NOMO-1 treated with DMSO at 0.1 percent for 48 hours (cell line): ENCODE results near the gene FAM171A1.
"Not testable (repeated sequence)": the region's sequence is repeated elsewhere in the genome, so short reads cannot be mapped to it uniquely, and the experiment has no call there.

Experiments
- DNase-seq: peaks from one replicate; lab custom pipeline; 2025; ENCODE audit not compliant: unreplicated experiment; lab: John Stamatoyannopoulos, UW

FAM171A1 gene

GRCh38 chr10:15370856-15371701, at the start of gene FAM171A1:
FAM171A1 (minus strand) TSS chr10:15371289; CDS start chr10:15371052, 237 bp downstream.
- peak; percentile 31 for DNase-seq

GRCh38 chr10:15420858-15421257, 49.8 kb upstream of the FAM171A1 start:
- peak; percentile 73 for DNase-seq

DNA sequence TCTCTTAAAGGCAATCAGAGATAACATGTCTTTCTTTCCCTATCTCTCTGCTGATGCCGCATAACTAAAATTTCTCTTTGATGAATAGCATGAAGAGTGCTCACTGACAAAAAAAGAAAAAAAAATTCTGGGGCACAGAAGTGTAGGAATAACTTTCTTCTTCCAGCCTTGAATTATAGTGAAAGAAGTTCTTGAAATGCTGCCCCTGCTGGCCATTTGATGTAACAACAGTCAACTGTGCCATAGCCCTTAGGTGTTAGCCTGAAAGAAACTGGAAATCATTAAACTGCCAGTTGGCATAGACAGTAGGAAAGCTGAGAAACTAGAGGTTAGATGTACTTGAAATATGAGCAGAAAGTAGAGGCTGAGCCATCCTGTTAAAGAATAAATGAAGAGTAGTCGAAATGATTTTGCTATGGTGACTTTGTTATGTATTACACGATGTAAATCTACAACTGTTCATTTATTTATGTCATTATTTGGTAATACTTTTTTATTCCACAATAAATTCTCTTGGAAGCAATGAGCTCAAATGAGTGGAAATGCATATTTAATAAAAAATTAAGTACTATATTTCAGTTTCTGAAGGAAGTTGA, 48.3 kb upstream of the FAM171A1 start:
- DNase-seq: peak; percentile 21

- DNase-seq: no peak
These were observed 44.9 kb upstream of the FAM171A1 start for GRCh38 chr10:15416034-15416433.

DNA sequence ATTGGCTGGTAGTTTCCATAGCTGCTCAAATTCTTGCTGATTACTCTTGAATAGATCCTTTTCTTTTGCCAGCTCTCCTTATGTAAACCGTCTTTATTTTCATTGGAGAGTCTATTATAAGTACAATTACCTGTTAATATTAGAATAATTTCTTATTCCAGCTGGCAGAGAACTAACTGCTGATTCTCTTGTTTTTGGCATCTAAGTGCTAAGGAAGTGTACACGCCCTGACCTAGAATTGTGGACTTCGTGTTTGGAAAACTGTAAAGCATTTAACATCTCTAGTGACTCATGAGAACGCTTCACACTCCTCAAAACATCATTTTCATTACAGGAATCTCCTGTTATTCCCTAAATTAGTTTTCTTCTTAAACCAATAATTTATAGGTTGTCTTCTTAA, 39.9 kb upstream of the FAM171A1 start:
- no peak for DNase-seq

GRCh38 chr10:15409350-15409749, 38.3 kb upstream of the FAM171A1 start:
- DNase-seq: not testable (repeated sequence)

GRCh38 chr10:15408557-15408956, 37.5 kb upstream of the FAM171A1 start:
- no peak for DNase-seq

DNA sequence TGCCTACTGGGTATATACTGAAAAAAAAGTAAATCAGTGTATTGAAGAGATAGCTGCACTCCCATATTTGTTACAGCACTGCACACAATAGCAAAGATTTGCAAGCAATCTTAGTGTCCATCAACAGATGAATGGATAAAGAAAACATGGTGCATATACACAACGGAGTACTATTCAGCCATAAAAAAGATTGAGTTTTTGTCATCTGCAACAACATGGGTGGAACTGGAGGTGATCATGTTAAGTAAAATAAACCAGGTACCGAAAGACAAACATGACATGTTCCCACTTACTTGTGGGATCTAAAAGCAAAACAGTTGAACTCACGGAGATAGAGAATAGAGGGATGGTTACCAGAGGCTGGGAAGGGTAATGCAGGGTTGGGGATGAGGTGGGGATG, 34.2 kb upstream of the FAM171A1 start:
- no peak for DNase-seq

- DNase-seq: no peak
These were observed 30.3 kb upstream of the FAM171A1 start for GRCh38 chr10:15401382-15401781.

DNA sequence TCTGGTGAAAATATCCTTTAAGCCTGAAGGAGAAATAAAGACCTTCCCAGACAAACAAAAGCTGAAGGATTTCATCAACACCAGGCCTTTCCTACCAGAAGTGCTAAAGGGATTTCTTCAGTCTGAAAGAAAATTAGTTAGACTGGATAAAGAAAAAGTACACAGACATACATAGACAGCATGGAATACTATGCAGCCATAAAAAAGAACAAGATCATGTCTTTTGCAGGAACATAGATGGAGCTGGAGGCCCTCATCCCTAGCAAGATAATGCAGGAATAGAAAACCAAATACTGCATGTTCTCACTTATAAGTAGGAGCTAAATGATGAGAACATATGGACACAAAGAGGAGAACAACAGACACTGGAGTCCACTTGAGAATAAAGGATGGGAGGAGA, 29.4 kb upstream of the FAM171A1 start:
- not testable (repeated sequence) for DNase-seq

GRCh38 chr10:15399060-15399661, 28.1 kb upstream of the FAM171A1 start:
- no peak for DNase-seq

DNA sequence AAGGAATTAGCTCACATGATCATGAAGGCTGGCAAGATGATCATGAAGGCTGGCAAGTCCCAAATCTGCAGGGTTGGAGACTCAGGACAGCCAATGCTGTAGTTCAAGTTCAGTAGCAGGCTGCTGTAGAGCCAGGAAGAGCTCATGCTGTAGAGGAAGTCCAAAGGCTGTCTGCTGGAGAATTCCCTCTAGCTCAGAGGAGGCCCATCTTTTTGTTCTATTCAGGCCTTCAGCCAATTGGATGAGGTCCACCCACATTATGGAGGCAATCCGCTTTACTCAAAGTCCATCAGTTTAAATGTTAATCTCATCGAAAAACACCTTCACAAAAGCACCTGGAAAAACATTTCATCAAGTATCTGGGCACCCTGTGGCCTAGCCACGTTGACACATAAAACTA, 24.8 kb upstream of the FAM171A1 start:
- DNase-seq: no peak

DNA sequence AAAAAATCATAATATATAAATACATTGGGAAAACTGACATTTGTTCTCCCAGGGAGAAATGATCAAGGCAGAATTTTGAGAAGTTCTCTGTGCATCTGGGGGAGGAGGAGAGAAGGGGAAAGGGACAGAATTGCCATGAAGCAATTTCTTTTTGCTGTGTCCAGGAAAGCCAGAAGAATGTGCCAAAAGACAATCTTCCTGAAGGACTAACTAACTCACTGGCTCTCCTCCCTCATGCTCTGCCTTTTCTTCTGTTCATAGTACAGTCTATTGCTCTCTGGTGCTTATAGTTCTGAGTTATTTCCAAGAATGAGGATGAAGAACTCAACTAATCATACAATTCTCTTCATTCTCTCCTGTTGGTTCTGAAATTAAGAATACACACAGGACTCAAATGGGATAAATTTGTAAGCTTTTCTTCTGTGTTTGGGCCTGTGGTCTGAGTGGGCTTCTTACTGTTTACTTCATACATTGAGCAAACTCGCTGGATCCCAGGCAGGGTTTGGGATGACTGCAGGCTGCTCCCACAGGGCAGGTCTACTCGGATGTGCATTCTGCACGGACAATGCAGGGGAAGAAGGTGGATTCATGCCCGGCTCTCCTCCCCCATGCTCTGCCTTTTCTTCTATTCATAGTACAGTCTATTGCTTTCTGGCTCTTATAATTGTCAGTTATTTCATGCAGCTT, 22.2 kb upstream of the FAM171A1 start:
- no peak for DNase-seq

GRCh38 chr10:15391491-15391890, 20.4 kb upstream of the FAM171A1 start:
- DNase-seq: no peak

DNA sequence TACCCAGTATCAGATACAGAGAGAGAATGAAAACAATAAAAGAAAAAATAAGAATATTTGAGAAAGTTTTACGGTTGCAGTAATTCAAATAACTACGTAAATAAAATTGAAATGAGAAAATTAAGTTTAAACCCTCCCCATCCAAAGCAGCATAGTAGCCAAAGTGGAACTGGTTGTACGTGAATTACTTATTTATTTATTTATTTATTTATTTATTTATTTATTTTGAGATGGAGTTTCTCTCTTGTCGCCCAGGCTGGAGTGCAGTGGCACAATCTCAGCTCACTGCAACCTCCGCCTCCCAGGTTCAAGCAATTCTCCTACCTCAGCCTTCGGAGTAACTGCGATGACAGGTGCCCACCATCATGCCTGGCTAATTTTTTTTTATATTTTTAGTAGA, 17.1 kb upstream of the FAM171A1 start:
- not testable (repeated sequence) for DNase-seq

DNA sequence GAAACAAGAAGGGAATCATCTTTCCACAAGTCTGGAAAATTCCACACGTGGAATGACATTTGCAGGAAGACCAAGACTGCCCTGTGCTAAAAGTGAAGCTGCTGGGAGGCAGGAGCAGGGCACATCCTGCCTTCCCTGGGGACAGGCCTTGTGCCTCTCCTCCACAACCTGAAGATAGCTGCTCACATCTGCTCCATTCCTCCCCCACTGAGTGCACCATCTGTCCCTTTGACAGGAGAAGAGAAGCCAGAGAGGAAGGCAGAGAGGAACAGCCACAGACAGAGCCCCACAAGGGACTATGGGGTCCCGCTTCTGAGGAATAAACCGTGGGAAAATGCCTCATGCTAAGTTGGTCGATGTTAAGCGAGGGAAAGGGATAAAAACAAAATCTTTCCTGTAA, 15.9 kb upstream of the FAM171A1 start:
- DNase-seq: no peak

DNA sequence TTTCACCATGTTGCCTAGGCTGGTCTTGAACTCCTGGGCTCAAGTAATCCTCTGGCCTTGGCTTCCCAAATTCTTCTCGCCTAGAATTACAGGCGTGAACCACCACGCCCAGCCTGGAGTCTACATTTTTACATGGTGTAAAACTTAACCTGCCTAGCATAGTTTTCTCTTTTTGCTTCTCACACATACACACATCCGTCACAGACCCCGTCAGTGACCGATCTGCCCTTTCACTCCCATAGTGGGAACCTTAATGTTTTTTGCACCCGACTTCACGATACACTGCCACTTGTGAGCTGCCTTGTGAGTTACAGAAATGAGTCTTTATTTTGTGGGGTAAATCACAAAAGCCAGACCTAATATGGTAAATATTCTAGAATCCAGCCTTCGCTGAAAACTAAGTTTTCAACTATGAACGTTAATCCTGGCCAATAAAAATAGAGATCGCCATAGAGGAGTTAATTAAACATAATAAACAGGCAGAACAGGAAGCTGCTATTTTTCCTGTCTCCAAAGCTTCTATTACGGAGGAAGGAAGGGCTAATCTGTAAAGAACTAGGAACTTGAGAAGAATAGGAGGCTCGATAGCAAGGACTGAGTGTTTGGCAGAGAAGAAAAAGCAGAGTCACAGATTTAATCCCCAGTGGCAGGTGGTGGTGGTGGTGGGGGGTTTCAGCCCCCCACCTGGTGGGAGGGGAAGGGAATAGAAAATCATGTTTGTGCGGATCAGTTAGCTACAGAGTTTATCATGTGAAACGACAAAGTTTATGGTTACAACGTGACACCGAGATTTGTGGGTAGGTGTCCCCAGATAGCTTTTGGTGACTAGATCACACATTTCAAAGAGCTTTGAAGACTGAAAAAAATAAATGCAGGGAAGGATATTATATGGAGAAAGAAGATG, 14.7 kb upstream of the FAM171A1 start:
- DNase-seq: no peak

DNA sequence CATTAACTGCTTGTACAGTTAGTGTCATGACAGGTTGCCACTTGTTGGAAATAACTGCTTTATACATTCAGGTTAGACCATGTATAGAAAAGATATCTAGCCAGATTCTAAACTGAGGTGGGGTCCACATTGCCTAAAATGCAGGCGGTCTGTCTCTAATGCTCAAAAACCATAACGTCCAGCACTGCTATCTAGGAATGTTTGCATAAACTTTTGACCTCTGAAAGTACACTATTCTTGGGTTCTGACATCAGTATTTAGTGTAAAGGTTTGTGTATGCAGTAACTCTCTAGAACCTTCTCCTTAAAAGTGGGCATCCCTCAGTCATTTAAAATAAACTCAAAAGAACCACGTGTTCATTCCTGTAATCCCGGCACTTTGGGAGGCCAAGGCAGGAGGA, 10.3 kb upstream of the FAM171A1 start:
- DNase-seq: no peak

GRCh38 chr10:15379078-15379477, 8.0 kb upstream of the FAM171A1 start:
- DNase-seq: no peak

GRCh38 chr10:15378569-15378968, 7.5 kb upstream of the FAM171A1 start:
- no peak for DNase-seq

DNA sequence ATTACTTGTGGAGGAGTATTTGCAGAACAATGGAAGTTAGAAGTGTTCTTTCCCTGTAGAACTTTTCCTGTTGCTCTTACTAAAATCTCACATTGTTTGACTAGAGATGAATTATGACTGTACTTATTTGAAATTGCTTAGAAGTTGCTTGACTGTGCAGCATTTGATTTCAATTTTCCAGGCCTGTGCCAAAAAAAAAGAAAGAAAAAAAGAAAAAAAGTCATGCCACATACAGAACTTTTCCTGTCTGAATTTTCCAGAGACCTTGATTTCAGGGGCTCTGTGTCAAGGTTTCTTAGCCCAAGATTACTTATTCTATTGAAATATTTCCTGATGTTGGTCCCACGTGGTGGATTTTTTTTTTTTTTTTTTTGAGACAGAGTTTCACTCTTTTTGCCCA, 3.5 kb upstream of the FAM171A1 start:
- DNase-seq: no peak
